HCT116 (cell line): ENCODE data around the gene MIER2. TPM values are rescaled to one million over a fixed set of nuclear protein-coding genes. Genes with fewer than 3 reads are reported as not detected.

Experiments used
- ATAC-seq: fragments of 200-7000 bp; cut with Tn5 transposase; 2 replicates; pipeline ENCODE4 v1.9.1; 2020; ENCODE audit warnings: mild to moderate bottlenecking, moderate library complexity
- BruUV-seq: library from RNA; stranded (reverse); fragments of 400-500 nt; replicated peaks from 2 replicates; lab custom pipeline; 2021; lab: Mats Ljungman, UMichigan
- CTCF ChIA-PET: fragments of 300-600 bp; sonication (Branson Sonifier 250); formaldehyde crosslinking; loops from one replicate; lab custom pipeline; 2021; ENCODE audit warnings: antibody characterized with exemption; lab: Charles Lee
- POLR2A ChIA-PET: fragments of 300-600, 350-600 bp; sonication (Branson Sonifier 250); formaldehyde crosslinking; loops from one replicate; lab custom pipeline; 2021; ENCODE audit warnings: antibody characterized with exemption; lab: Charles Lee
- RAD21 ChIA-PET, 2 experiments: fragments of 300-600 bp; sonication (Branson Sonifier 250); formaldehyde crosslinking; loops; one replicate each; lab custom pipeline; 2023; ENCODE audit warnings: low total read pairs in 2 of 2; ENCODE audit not compliant: uncharacterized antibody in 2 of 2, unreplicated experiment in 2 of 2, low non-redundant PET in 1 of 2; lab: Charles Lee
- DNase-seq: peaks from one replicate; pipeline ENCODE4 v3.0.0-alpha.2; 2010; ENCODE audit warnings: low read depth, low spot score
- H2AFZ ChIP-seq: fragments of 200-600 bp; shearing (Covaris generic), sonication (generic); 2 replicates; pipeline ENCODE4 v1.6.1; 2017; ENCODE audit warnings: low read depth, mixed run types, mixed read lengths, antibody characterized with exemption, low read length; ENCODE audit not compliant: poor library complexity, severe bottlenecking
- H3K27ac ChIP-seq: 2 replicates; pipeline ENCODE4 v1.5.1; 2012; ENCODE audit warnings: low read depth, low read length
- H3K27me3 ChIP-seq: fragments of 200-600 bp; sonication (generic); 2 replicates; pipeline ENCODE4 v1.6.1; 2016; ENCODE audit warnings: mixed run types, low read length, mixed read lengths; ENCODE audit not compliant: insufficient read depth
- H3K36me3 ChIP-seq, 2 experiments: fragments of 200-500 bp in 1 of 2; fragments of 200-600 bp in 1 of 2; sonication (Bioruptor generic) in 1 of 2; sonication (generic) in 1 of 2; 2 replicates each; pipeline versions ENCODE4 v1.5.1 to v1.6.1; 2014 to 2016; ENCODE audit warnings: low read length in 2 of 2, inconsistent platforms in 1 of 2, mixed read lengths in 1 of 2, mixed run types in 1 of 2; ENCODE audit not compliant: insufficient read depth in 2 of 2, control insufficient read depth in 1 of 2
- H3K4me1 ChIP-seq, 2 experiments: fragments of 200-600 bp in 1 of 2; sonication (generic) in 1 of 2; 2 replicates each; pipeline versions ENCODE4 v1.5.1 to v1.6.1; 2012 to 2017; ENCODE audit warnings: low read length in 2 of 2, inconsistent platforms in 1 of 2, mild to moderate bottlenecking in 1 of 2, mixed read lengths in 1 of 2, mixed run types in 1 of 2, moderate library complexity in 1 of 2; ENCODE audit not compliant: insufficient read depth in 2 of 2, control insufficient read depth in 1 of 2
- H3K4me2 ChIP-seq: fragments of 200-600 bp; sonication (generic); 2 replicates; pipeline ENCODE4 v1.6.1; 2017; ENCODE audit warnings: mixed run types, low read length, mixed read lengths
- H3K4me3 ChIP-seq, 2 experiments: fragments of 200-600 bp in 1 of 2; sonication (generic) in 1 of 2; replicated peaks in 1 of 2; 2 replicates each; pipeline ENCODE4 v1.5.1; 2011 to 2016; ENCODE audit warnings: low read length in 2 of 2, control low read depth in 1 of 2, low read depth in 1 of 2, mild to moderate bottlenecking in 1 of 2, mixed read lengths in 1 of 2, mixed run types in 1 of 2
- H3K79me2 ChIP-seq: fragments of 200-600 bp; sonication (generic); 2 replicates; pipeline ENCODE4 v1.6.1; 2017; ENCODE audit warnings: mild to moderate bottlenecking, mixed run types, low read length, moderate library complexity, mixed read lengths; ENCODE audit not compliant: insufficient read depth
- H3K9ac ChIP-seq: fragments of 200-600 bp; sonication (generic); 2 replicates; pipeline ENCODE4 v1.6.1; 2016; ENCODE audit warnings: low read length, mixed read lengths
- H3K9me2 ChIP-seq: fragments of 200-600 bp; sonication (generic), shearing (Covaris generic); 2 replicates; pipeline ENCODE4 v1.6.1; 2017; ENCODE audit warnings: mixed run types, mild to moderate bottlenecking, moderate library complexity; ENCODE audit not compliant: insufficient read depth
- H3K9me3 ChIP-seq, 2 experiments: fragments of 200-500 bp in 1 of 2; fragments of 200-600 bp in 1 of 2; sonication (Bioruptor generic) in 1 of 2; sonication (generic) in 1 of 2; 2 replicates each; pipeline ENCODE4 v1.6.1; 2014 to 2017; ENCODE audit warnings: low read length in 2 of 2, mixed read lengths in 2 of 2, inconsistent platforms in 1 of 2, low read depth in 1 of 2, mild to moderate bottlenecking in 1 of 2, mixed run types in 1 of 2, moderate library complexity in 1 of 2; ENCODE audit not compliant: control insufficient read depth in 1 of 2, insufficient read depth in 1 of 2
- H4K20me1 ChIP-seq: fragments of 200-600 bp; sonication (generic), shearing (Covaris generic); 2 replicates; pipeline ENCODE4 v1.6.1; 2017; ENCODE audit warnings: mixed run types, mild to moderate bottlenecking, moderate library complexity; ENCODE audit not compliant: insufficient read depth
- CEBPB ChIP-seq: IDR thresholded peaks from 2 replicates; pipeline ENCODE4 v1.6.1; 2012; ENCODE audit warnings: low read depth
- JUND ChIP-seq: IDR thresholded peaks from 2 replicates; pipeline ENCODE4 v1.6.1; 2012
- POLR2A ChIP-seq: IDR thresholded peaks from 2 replicates; pipeline ENCODE4 v1.7.0; 2011; ENCODE audit warnings: borderline replicate concordance; ENCODE audit not compliant: insufficient read depth, insufficient read length; ENCODE audit errors: extremely low read depth
- RAD21 ChIP-seq: IDR thresholded peaks from 2 replicates; pipeline ENCODE4 v1.6.1; 2012; ENCODE audit warnings: low read depth, mild to moderate bottlenecking
- REST ChIP-seq: IDR thresholded peaks from 2 replicates; pipeline ENCODE4 v1.6.1; 2012; ENCODE audit warnings: low read depth
- YY1 ChIP-seq: IDR thresholded peaks from 2 replicates; pipeline ENCODE4 v1.6.1; 2011; ENCODE audit warnings: low read length, low read depth, moderate library complexity, mild to moderate bottlenecking; ENCODE audit not compliant: insufficient replicate concordance; ENCODE audit errors: extremely low read depth
- ZBTB33 ChIP-seq: IDR thresholded peaks from 2 replicates; pipeline ENCODE4 v1.6.1; 2011; ENCODE audit warnings: mild to moderate bottlenecking, low read length, moderate library complexity; ENCODE audit not compliant: insufficient replicate concordance; ENCODE audit errors: extremely low read depth
- intact Hi-C: fragments of 100-400 bp; cut with micrococcal nuclease; formaldehyde crosslinking; loops from 2 replicates; pipeline ENCODE4 v1.10.0; 2022
- total RNA-seq: library from RNA; stranded (reverse); gene quantifications from one replicate; pipeline ENCODE4 v1.2.1, GENCODE V29; 2021; ENCODE audit not compliant: unreplicated experiment

MIER2 gene
- total RNA-seq, 1 experiment from 2014 or later: 41.5 TPM

GRCh38 chr19:390386-391206 lies 46.0 kb upstream of the MIER2 start:
- H3K4me2 ChIP-seq: no peak overlapping the region
- no TSS peak for BruUV-seq
- no peaks in the 10 kb centered on the region for H3K9me2 ChIP-seq
- no peaks in the 10 kb centered on the region for H3K27me3 ChIP-seq
- no peaks in the 10 kb centered on the region for H4K20me1 ChIP-seq
- no peaks in the 10 kb centered on the region for H3K79me2 ChIP-seq
- no peak for ATAC-seq
- H3K27ac ChIP-seq: no peak overlapping the region
- CTCF ChIA-PET: no interaction called here
- intact Hi-C loops: no loop called here
- no peaks in the 10 kb centered on the region for H3K36me3 ChIP-seq
- TF ChIP-seq POLR2A (no peak), YY1 (no peak), RAD21 (no peak), CEBPB (no peak), REST (no peak), JUND (no peak), ZBTB33 (no peak)
- TF ChIP-seq, all 23 proteins: peak for 0
- peaks cover 0 to 7% of the 10 kb centered on the region in 2 experiments; a peak in 1 of 4 replicates for H3K9me3 ChIP-seq
- POLR2A ChIA-PET: no interaction called here
- no peaks in the 10 kb centered on the region for H3K4me1 ChIP-seq
- RAD21 ChIA-PET: no interaction called here
- no peak overlapping the region for H2AFZ ChIP-seq
- no peak overlapping the region for H3K4me3 ChIP-seq
- H3K9ac ChIP-seq: no peak overlapping the region
- no peak for DNase-seq
